Colonic mucosa (tissue), 4 donors: ENCODE data around the gene AANAT. TPM values are rescaled to one million over a fixed set of nuclear protein-coding genes. Genes with fewer than 3 reads are reported as not detected.
A peak's percentile ranks its signal among the peaks of the same experiment; 100 is the strongest.

Experiments used
- DNase-seq: peaks from one replicate; pipeline ENCODE4 v3.0.0-alpha.2; 2020
- H3K27ac ChIP-seq: fragments of 200-600 bp; one replicate; pipeline ENCODE4 v1.8.0; 2021
- H3K27me3 ChIP-seq: fragments of 200-600 bp; one replicate; pipeline ENCODE4 v1.8.0; 2021
- H3K36me3 ChIP-seq: fragments of 200-600 bp; one replicate; pipeline ENCODE4 v1.8.0; 2021
- H3K4me1 ChIP-seq: fragments of 200-600 bp; one replicate; pipeline ENCODE4 v1.8.0; 2021; ENCODE audit warnings: mild to moderate bottlenecking
- H3K4me3 ChIP-seq: fragments of 200-600 bp; one replicate; pipeline ENCODE4 v1.8.0; 2021
- H3K9ac ChIP-seq, 2 donors: one replicate each; pipeline ENCODE4 v1.7.0; 2013; ENCODE audit warnings: control low read depth in 2 of 2, low read depth in 2 of 2, low read length in 2 of 2
- H3K9me3 ChIP-seq: fragments of 200-600 bp; one replicate; pipeline ENCODE4 v1.8.0; 2021
- intact Hi-C: fragments of 100-400 bp; cut with DNase I; formaldehyde crosslinking; loops from one replicate; pipeline ENCODE4 v1.14.1; 2022
- total RNA-seq, 2 donors: library from RNA; stranded (reverse); fragmentation: NEBNext Ultra II Directional in 1 of 2; extraction: Animal tissue kit (Norgen Biotek cat#: 25700) in 1 of 2; gene quantifications; one replicate each; pipeline ENCODE4 v1.2.1, GENCODE V29; 2021
- TF ChIP-seq, protein P1 (sequence below): fragments of 200-600 bp; IDR thresholded peaks from one replicate; pipeline ENCODE4 v1.8.0; 2022; ENCODE audit warnings: antibody characterized with exemption, mild to moderate bottlenecking
- donor health status: healthy.
- donor health status: DM: no; HTN: no; CAD: no.
- donor health status: DM: no; HTN: no; CAD: no.

AANAT gene
- total RNA-seq, 2 donors from 2014 or later, result not detected

DNA sequence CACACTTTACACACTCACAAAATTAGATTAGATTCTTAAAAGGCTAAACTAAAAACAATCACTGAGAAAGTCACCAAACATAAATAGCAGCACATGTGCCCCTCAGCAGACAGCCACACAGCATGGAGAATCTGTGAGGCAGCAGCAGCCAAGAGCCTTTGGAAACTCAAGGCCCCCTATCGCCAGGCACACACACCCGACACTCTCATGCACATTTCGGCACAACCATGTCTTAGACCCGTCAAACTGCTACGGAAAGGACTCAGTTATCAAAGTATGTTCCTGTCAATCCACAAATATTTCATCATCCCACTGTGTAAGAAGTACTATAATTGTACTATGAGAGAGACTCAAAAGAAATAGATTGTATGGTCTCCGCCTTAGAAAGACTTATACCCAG lies 35.4 kb upstream of the AANAT start:
- Histone ChIP-seq H3K9ac (no peak overlapping the region), H3K27me3 (no peaks in the 10 kb centered on the region), H3K4me1 (peaks cover 6% of the 10 kb centered on the region), H3K4me3 (no peak overlapping the region), H3K9me3 (no peaks in the 10 kb centered on the region), H3K36me3 (no peaks in the 10 kb centered on the region), H3K27ac (no peak overlapping the region)
- intact Hi-C loops, result no loop called here
- DNase-seq, result no peak
- TF ChIP-seq, protein P1, sequence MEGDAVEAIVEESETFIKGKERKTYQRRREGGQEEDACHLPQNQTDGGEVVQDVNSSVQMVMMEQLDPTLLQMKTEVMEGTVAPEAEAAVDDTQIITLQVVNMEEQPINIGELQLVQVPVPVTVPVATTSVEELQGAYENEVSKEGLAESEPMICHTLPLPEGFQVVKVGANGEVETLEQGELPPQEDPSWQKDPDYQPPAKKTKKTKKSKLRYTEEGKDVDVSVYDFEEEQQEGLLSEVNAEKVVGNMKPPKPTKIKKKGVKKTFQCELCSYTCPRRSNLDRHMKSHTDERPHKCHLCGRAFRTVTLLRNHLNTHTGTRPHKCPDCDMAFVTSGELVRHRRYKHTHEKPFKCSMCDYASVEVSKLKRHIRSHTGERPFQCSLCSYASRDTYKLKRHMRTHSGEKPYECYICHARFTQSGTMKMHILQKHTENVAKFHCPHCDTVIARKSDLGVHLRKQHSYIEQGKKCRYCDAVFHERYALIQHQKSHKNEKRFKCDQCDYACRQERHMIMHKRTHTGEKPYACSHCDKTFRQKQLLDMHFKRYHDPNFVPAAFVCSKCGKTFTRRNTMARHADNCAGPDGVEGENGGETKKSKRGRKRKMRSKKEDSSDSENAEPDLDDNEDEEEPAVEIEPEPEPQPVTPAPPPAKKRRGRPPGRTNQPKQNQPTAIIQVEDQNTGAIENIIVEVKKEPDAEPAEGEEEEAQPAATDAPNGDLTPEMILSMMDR, result no peak

DNA sequence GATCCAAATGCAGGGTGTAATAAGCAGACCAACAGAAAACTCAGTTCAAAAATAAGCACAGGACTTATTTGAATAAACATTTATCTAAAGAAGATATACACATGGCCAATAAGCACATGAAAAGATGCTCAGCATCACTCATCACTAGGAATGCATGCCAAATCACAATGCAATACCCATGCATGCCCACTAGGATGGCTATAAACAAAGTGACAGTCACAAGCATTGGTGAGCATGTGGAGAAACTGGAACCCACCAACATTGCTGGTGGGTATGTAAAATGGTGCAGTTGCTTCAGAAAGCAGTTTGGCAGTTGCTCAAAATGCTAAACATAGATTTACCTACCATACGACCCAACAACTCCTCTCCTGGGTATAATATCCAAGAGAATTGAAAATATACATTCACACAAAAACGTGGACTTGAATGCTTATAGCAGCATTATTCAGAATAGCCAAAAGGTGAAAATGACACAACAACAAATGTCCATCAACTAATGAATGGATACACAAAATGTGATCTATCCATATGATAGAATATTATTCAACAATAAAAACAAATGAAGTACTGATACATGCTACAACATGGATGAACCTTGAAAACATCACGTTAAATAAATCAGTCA lies 34.6 kb upstream of the AANAT start:
- H3K27ac ChIP-seq, result no peak overlapping the region
- H3K27me3 ChIP-seq, result no peaks in the 10 kb centered on the region
- no peaks in the 10 kb centered on the region for H3K9me3 ChIP-seq
- peaks cover 2% of the 10 kb centered on the region for H3K4me1 ChIP-seq
- no peak overlapping the region for H3K9ac ChIP-seq
- no peak overlapping the region for H3K4me3 ChIP-seq
- TF ChIP-seq, protein P1, result peak; percentile 29
- intact Hi-C loops, result no loop called here
- no peak for DNase-seq
- H3K36me3 ChIP-seq, result no peaks in the 10 kb centered on the region

DNA sequence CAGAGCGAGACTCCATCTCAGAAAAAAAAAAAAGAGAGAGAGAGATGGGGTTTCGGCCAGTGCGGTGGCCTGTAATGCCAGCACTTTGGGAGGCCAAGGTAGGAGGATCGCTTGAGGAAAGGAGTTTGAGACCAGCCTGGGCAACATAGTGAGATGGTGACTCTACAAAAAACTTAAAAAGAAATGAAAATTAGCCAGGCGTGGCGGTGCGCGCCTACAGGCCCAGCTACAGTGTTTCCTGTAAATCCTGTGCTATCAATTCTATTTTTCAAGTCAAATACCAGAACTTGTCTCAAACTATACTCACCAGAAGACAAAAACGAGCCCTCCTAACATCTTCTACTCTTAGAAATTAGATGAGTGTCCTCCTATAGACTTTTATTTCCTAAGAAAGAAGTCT lies 33.7 kb upstream of the AANAT start:
- Histone ChIP-seq H3K36me3 (no peaks in the 10 kb centered on the region), H3K4me3 (no peak overlapping the region), H3K27me3 (no peaks in the 10 kb centered on the region), H3K27ac (no peak overlapping the region), H3K4me1 (no peaks in the 10 kb centered on the region), H3K9me3 (no peaks in the 10 kb centered on the region), H3K9ac (no peak overlapping the region)
- intact Hi-C loops, result no loop called here
- DNase-seq, result no peak
- TF ChIP-seq, protein P1, result no peak

DNA sequence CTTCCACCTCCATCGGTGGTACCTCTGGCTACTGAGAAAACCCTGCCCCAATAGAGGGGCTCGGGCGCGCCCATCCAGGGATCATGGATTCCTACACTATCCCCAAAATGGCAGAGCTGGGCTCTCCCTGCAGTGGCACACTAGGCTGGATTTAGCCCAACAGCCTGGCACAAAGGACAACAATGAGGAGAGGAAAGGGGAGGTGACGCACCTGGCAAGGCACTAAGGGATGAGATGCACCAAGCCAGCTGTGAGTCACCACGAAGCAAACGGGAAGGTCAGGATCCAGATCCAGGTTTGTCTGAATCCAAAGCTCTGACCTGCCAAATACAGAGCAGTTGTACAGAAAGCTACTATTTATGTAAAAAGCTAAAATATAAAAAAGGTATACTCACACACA lies 32.5 kb upstream of the AANAT start:
- intact Hi-C loops, result no loop called here
- Histone ChIP-seq H3K9ac (no peak overlapping the region), H3K4me1 (no peaks in the 10 kb centered on the region), H3K9me3 (no peaks in the 10 kb centered on the region), H3K36me3 (no peaks in the 10 kb centered on the region), H3K27ac (no peak overlapping the region), H3K27me3 (no peaks in the 10 kb centered on the region), H3K4me3 (no peak overlapping the region)
- TF ChIP-seq, protein P1, result no peak
- no peak for DNase-seq

DNA sequence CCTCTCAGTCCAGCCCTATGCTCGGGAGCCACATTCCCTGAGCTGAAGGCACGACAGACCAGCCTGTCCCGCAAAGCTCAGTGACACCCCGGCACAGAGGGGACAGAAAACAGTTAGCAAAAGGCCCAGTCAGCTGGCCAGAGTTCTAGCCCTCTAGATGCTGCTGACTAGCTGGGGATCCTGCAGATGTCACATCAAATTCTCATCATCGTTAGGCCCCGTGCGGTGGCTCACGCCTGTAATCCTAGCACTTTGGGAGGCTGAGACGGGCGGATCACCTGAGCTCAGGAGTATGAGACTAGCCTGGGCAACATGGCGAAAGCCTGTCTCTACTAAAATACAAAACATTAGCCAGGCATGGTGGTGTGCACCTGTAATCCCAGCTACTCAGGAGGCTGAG lies 31.7 kb upstream of the AANAT start:
- no peaks in the 10 kb centered on the region for H3K9me3 ChIP-seq
- intact Hi-C loops, result no loop called here
- H3K4me3 ChIP-seq, result no peak overlapping the region

More for the DNA sequence above, 31.7 kb upstream of the AANAT start:
- Histone ChIP-seq H3K27ac (no peak overlapping the region), H3K4me1 (no peaks in the 10 kb centered on the region), H3K36me3 (no peaks in the 10 kb centered on the region), H3K9ac (no peak overlapping the region), H3K27me3 (no peaks in the 10 kb centered on the region)
- DNase-seq, result no peak
- TF ChIP-seq, protein P1, result no peak
